DMS53 treated with DMSO at 0.1 percent for 48 hours (cell line): Measurements from ENCODE around the gene CEPT1.
"Not testable (repeated sequence)": the region's sequence is repeated elsewhere in the genome, so short reads cannot be mapped to it uniquely, and the experiment has no call there.

Experiments
- DNase-seq: peaks from one replicate; lab custom pipeline; 2025; ENCODE audit not compliant: unreplicated experiment; lab: John Stamatoyannopoulos, UW

The CEPT1 gene

DNA sequence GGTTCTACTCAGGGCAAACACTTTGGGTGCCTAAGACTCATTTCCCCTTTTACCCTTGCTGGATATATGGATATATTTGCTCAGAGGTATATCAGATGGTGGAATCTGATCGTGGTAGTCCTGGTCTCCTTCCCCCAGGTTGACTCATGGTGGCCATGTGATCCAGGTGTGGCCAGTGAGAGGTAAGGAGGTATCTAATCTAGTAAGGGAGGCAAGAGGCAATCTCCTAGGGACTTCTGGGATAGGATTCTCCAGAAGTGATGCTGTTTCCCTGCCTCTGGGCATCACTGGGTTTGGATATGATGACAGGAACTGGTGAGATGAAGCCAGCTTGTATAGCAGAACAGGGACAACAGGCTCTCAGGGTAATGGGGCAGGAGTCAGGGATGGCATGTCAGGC lies 68.9 kb downstream of the CEPT1 start:
- DNase-seq, result no peak

DNA sequence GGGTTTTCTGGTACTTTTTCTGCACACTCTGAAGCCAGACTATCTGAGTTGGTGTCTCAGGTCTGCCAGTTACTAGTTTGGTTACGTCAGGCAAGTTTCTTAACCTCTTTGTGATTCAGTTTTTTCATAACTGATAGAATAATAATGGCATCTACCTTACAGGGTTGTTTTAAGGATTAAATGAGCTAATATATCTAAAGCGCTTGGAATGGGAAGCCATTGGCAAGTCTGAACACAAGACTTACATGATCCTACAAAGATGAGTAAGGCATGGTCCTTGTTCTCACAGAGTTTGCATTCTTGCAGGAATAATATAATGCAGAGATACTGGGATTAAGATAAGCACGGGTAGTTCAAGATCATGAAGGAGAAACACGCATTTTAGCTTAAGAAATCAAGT lies 69.6 kb downstream of the CEPT1 start:
- DNase-seq, result no peak

DNA sequence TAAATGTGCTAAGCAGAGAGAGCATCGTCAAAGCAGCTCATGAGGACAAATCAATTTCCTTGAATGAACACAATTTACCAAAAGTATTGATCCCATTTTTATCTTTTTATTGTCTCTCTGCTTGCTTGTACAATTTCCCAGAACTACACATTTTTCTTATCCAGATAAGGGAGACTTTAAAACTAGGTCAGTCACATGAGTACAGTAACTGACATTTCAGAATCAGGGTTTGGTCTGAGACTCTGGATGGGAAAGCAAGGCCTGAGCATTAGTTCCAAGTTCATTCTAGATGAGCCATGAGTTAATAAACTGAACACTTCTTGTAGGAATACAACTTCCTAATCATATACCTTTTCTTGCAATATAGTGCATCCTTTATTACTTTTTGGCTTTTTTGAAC lies 71.9 kb downstream of the CEPT1 start:
- no peak for DNase-seq

DNA sequence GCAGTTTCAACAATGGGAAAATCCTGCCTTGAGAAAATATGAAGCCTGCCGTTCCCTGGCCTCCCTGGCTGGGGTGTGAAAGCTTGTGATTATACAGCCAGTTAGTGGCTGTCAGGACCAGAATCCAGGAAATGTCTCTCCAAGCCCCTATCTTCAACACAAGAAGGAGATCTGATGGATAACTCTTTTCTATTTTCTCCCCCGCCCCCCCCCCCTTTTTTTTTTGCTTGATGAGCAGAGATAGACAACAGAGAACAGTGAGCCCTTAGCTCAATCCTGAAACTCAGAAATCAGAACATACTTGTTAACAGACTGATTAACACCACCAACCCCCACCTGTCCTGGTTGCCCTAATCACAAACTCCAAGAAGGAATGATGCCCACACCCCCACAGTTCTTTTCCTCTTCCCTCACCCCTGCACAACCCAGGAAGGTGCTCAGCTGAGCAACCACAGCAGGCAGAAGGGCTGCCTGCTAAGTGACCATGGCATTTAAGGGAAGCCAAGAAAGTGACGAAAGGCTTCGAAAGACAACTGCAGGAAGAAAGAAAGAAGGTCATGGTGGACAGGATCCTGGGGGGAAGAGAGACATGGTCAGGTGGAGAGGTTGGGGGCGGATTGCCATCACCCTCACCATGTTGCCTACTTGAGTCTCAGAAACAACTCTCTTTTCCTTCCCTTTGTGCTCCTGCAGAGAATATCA lies 72.8 kb downstream of the CEPT1 start:
- DNase-seq, result no peak

DNA sequence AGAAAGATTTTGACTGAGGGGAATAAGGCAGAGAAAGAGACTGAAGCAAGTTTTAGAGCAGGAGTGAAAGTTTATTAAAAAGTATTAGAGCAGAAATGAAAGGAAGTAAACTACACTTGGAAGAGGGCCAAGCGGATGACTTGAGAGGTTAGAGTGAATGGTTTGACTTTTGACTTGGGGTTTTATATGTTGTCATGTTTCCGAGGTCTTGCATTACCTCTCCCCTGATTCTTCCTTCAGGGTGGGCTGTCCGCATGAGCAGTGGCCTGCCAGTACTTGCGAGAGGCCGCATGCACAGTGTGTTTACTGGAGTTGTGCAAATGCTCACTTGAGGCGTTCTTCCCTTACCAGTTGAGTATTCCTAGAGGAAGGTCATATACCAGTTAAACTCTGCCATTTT lies 73.4 kb downstream of the CEPT1 start:
- no peak for DNase-seq

DNA sequence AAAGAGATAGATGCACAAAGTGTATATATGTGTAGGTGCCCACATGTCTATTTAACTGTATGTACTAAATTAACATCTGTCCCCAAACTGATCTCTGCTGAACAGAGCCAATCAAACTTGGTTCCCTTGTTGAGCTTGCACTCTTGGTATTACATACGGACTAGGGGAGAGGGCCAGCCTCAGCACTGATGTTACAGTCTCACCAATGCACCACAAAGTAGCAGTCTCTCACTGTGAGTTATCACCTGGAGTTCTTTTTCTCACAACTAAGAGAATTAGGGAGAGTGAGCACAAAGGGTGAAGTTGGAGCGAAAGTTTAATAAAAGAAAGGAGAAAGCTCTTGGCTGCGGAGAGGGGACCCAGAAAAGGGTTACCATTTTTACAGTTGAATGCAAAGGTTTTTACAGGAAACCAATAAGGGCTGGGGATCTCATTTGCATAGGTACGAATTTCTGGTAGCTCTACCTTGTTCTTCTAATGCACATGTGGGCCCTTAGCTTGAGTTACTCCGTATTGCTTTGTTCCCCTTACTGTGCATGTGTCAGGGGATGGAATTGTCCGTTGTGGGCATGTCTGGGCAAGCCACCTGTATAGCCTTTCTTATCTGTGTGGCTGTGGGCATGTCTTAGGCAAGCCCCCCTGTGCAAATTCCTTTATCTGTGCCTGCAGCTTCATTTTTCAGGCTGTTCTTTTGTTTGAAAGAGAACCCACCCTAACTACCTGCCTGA lies 74.2 kb downstream of the CEPT1 start:
- DNase-seq, result no peak

DNA sequence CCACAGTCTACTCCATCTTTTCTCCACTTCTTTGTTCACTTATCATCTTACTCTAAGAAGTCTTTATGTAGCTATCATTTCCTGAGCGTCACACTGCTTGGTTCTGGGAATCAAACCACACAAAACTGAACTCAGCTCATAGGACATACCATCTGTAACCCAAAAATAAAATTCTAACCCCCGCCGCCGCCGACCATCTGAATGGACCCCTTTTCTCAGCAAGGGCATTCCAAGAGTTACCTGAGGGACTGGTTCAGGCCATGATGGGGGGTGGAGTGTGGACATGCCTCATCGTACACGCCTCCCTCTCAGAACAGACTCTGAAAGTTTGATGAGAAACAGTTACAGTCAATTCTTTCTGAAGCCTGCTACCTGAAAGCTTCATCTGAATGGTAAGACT lies 74.9 kb downstream of the CEPT1 start:
- no peak for DNase-seq

DNA sequence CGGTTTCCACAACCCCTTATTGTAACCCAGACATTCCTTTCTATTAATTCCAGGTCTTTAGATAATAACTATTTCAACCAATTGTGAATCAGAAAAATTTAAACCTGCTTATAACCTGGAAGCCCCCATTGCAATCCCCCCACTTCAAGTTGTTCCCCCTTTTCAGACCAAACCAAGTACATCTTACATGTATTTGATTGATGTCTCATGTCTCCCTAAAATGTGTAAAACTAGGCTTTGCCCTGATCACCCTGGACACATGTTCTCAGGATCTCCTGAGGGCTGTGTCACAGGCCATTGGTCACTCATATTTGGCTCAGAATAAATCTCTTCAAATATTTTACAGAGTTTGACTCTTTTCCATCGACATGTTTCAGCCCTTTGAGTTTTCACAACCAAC lies 75.3 kb downstream of the CEPT1 start:
- DNase-seq, result not testable (repeated sequence)

DNA sequence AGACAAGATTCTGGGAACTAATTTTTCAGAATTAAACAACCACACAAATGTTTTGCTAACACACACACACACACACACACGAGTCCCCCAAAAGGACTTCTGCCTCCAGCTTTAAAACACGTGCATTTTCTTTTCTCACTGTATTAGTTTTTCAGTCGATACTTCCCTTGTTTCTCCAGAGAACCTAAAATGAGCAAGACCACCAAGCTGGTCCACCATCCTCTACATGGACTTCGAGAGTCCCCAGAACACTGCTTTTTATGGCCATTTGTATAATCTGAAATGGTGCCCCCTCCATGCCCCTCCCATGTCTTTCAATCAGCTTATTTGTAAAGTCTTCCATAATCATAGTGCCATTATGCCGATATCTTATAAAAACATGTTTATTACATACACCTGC lies 76.7 kb downstream of the CEPT1 start:
- DNase-seq, result no peak

DNA sequence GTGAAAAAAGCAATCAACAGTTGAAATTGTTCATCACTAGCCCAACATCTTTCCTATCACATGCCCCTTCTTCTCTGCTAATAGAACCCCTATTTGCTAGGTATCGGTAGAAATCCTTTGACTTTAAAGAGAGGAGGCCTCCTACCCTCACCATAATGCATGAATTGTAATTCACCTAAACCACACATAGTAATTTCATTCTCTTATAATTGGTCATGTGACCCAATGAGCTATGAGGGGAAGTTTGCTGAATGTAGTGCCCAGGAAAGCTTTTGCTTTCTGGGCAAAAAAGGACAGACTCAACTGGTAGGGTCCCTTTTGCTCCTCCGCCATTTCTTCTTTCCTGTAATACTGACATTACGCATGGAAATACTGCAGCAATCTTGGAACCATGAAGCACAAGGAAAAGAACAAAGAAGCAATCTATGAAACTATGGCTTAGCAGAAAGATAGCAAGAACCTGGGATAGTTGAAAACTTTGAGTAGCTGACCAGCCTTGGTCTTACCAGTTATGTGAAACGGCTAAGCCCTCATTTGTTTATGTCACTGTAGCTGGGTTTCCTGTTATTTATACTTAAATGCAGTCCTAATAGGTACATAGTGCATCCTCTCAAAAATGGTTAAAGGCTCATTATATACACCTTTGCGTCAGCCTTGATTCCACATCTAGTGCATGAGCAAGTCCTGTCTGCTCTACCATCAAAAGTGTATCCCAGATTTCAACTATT lies 77.3 kb downstream of the CEPT1 start:
- DNase-seq, result no peak

DNA sequence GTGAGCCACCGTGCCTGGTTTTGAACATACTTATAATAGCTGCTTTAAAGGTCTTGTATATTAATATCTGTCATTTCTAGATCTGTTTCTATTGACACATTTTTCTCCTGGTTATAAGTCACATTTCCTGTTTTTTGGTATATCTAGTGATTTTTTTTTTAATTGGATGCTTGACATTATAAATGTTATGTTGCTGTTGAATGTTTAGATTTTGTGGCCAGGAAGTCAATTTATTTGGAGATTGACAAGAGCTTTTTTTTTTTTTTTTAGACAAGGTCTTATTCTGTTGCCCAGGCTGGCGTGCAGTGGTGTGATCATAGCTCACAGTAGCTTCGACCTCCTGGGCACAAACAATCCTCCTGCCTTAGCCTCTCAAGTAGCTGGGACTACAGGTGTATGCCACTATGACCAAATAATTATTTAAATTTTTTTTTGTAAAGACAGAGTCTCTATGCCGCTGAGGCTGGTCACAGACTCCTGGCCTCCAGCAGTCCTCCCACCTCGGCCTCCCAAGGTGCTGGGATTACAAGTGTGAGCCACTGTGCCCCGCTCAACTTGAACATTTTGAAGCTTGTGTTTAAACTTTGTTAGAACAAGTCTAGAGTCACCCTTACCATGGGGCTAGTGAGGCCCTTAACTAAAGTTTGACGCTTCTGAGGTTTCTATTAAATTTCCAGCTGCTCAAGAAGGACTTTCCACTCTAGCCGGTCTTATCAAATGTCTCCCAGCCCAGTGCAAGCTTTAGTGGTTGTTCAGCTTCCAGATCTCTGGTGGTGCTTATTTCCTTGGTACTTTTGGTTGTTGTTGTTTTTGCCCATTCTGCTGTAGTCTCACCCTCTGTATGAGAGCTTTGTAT lies 78.9 kb downstream of the CEPT1 start:
- DNase-seq, result no peak

DNA sequence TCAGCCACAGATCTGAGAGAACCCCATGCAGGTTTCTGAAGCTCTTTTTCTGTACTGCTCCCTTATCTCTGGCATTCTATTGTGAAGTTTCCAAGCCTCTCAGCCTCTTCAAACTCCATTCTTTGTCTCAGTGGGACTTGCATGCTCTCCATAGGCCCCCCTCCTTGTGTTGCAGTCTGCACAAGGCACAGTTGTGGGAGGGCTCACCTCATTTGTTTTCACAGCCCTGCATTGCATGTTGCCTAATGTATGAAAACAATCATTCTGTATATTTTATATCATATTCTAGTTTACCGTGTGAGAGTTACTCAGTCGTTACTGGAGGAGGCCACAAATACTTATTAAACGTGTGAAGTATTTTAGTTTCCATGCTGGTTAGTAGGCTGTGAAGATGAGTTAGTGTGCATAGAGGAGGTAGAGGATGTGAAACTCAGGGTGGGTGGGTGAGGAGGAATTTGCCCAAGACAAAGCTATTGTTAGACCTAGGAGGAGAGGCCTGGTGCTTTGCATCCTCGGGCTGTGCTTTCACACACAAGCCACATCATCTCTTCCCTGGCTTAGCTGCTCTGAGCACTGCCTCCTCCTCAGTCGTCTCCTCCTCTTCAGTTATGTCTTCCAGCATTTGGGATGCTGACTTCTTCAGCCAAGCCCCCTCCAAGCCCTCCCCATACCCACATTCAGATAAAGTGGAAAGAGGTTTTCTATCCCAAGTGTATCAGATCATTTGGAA lies 79.7 kb downstream of the CEPT1 start:
- no peak for DNase-seq

DNA sequence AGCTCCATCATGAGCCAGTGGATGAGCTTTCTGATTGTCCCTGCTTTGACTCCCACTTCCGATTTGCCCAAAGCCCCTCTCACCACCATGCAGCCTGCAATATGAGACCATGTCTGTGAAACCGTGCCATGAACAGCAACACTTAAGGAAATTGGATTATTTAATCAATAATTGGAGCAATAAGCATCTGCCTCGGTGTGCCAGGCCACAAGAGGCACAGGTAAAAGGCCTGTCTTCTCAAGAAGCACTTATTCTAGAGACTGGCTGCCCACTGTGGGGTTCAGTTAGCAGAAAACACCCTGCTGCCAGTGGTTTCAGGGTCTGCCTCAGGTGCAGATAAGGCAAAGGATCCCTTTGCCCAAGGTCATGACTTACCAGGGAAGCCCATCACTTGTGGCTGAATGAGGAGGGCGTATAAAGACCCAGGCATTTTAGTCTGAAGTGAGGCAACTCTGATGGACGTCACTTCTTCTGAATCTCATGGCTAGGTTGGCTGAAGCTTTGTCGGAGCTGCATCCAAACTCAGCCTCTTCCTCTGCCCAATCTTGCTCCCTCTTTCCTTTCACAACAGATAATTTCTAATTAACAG lies 80.4 kb downstream of the CEPT1 start:
- no peak for DNase-seq

DNA sequence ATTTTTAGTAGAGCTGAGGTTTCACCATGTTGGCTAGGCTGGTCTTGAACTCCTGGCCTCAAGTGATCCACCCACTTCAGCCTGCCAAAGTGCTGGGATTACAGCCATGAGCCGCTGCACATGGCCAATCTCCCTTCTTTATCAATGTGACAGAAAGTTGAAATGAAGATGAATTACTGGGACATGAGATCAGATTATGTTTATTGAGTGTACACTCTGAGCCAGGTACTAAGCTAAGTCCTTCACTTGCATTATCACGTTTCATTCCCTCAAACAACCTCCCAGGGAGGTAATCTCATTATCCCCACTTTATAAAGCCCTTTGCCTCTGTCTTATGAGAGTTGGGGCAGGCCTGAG lies 81.2 kb downstream of the CEPT1 start:
- no peak for DNase-seq

DNA sequence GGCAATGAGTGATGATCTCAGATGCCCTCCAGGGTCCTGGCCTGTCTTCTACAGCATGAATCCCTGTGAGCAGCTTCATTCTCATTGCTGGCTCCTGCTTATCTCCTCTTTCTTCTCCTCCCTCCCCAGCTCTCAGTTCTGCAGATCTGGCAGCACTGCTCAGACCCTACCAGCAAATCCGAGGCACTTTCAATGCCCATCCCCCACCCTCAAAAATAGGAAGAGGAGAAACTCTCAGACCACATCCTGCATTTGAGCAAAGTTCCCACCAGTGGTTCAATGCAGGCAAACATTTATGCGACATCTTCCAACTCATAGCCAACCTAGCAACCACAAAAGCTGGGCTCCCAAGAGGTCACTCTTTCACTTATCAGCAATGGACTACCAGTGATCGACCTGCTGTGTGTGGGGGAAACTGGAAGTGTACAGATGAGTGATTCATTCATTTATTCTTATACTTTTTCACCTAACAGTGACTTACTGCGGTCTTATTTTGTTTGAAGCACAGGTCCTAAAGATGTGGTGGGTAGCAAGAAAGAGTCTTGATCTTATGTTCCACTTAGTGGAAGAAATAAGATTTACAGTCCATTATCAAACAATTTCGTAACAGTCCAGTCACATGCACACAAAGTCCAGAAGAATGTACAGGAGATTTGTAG lies 81.7 kb downstream of the CEPT1 start:
- DNase-seq, result no peak

DNA sequence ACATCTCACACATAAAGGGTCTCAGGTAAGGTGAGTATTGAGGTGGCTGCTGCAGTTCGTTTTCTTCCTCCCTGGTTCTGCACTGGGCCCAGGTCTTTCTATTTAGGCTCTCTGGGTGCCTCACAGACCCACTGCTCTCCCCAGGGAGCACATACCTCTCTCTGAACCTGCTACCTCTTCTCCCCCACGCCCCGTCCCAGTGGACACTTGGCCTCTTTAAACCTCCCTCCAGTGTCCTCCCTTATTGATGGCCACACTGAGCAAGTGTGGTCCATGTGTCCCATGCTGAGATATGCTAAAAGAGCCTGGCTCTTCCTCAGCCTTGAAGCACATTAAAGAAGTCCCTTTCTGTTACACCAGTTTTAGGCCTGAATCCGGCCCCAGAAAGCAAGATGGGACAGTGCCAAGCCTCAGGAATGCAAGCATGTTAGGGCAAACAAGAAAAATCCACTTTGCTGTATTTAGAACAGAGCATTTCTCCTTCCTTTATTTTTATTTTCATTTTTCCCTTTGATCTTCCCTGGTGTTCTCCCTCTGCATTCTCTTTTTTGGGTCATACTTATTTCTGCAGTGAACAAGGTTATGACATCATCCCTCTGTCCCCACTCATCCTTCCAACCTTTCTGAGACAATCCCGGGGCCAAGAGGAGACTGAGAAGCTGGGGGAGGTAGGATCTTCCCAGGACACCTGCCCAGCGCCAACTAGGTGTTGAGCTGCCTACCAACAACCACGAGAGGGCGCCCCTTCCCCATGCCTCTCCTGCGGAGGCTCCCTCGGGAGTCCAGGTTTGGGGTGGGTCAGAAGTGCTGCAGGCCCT lies 82.5 kb downstream of the CEPT1 start:
- peak; percentile 71 for DNase-seq

DNA sequence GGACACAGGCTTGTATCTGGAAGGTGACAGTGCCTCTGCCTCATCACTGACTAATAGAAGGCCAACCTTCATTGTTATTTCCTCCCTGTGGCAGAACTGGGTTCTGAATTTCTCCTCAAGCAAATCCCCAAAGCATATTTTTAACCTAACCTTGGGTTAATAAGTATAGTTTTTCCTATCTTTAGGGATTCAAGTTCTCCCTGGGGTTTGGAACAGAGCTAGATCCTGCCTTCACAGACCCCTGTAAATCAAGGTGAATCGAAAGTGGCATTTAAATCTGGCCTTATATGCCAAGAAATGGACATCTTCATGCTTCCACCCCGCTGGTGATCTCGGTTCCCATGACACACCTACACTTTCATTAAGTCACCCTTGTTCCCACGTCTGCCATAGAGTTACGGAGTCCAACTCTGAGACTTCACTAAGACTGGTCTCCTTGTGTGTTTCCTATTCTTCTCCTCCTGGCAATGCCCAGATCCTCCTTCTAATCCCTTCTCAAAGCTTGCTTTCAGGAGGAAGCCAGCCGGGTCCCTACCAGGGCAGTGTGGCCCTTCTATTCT lies 83.2 kb downstream of the CEPT1 start:
- DNase-seq, result no peak

DNA sequence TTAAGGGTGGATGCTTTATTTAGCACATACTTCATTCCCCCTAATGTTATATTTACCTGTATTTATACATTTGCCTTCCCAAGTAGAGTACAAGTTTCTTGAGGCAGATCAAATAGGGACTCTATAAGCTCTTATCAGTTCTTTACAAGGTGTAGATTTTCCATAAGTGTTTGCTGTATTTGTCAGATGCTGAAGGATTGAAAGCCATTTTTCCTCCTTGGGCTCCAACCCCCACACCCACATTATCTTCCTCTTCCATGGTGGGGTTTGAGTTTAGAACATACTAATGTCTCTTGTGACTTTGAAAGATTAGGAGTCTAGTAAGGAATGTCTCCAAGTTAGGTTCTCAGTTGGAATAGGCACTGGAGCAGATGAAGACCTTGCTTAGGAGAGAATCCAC lies 85.1 kb downstream of the CEPT1 start:
- no peak for DNase-seq
